GM18861 (cell line): ENCODE results near the gene RTF1.

Experiments used
- ATAC-seq: cut with Tn5 transposase; IDR thresholded peaks from one replicate; pipeline ENCODE4 v1.9.1; 2021; ENCODE audit not compliant: unreplicated experiment

RTF1 gene

GRCh38 chr15:41502795-41503668, 86.1 kb downstream of the RTF1 start:
- ATAC-seq: no peak

GRCh38 chr15:41503669-41504010, 86.7 kb downstream of the RTF1 start:
- ATAC-seq: no peak

GRCh38 chr15:41504751-41505492, 88.0 kb downstream of the RTF1 start:
- no peak for ATAC-seq

GRCh38 chr15:41505776-41506175, 88.9 kb downstream of the RTF1 start:
- no peak for ATAC-seq

GRCh38 chr15:41506796-41507341, 90.0 kb downstream of the RTF1 start:
- no peak for ATAC-seq

- ATAC-seq: no peak
Observed at GRCh38 chr15:41507820-41508290, 91.0 kb downstream of the RTF1 start.

- ATAC-seq: no peak
Observed at GRCh38 chr15:41510728-41511127, 93.8 kb downstream of the RTF1 start.

- no peak for ATAC-seq
Observed at GRCh38 chr15:41511331-41511898, 94.5 kb downstream of the RTF1 start.

- ATAC-seq: no peak
Observed at GRCh38 chr15:41511899-41512369, 95.0 kb downstream of the RTF1 start.

- ATAC-seq: no peak
Observed at GRCh38 chr15:41512512-41512939, 95.6 kb downstream of the RTF1 start.

- no peak for ATAC-seq
Observed at GRCh38 chr15:41512940-41513505, 96.1 kb downstream of the RTF1 start.

GRCh38 chr15:41513506-41514227, 96.8 kb downstream of the RTF1 start, which contains the start of gene LTK:
LTK (minus strand) TSS chr15:41513827; CDS start chr15:41513709, 118 bp downstream.
- ATAC-seq: no peak

- no peak for ATAC-seq
Observed at GRCh38 chr15:41517895-41518449, 101.1 kb downstream of the RTF1 start.

- ATAC-seq: no peak
Observed at GRCh38 chr15:41520636-41521035, 103.7 kb downstream of the RTF1 start.

- no peak for ATAC-seq
Observed at GRCh38 chr15:41521614-41522013, 104.7 kb downstream of the RTF1 start.

GRCh38 chr15:41523097-41523496, 106.2 kb downstream of the RTF1 start:
- ATAC-seq: no peak

- ATAC-seq: no peak
Observed at GRCh38 chr15:41530363-41530956, 113.6 kb downstream of the RTF1 start.
